K562 (cell line): ENCODE measurements around the gene CRELD2. TPM values are rescaled to one million over a fixed set of nuclear protein-coding genes. Genes with fewer than 3 reads are reported as not detected.

Experiments used
- ATAC-seq: fragments of 200-7000 bp; cut with Tn5 transposase; 3 replicates; pipeline ENCODE4 v1.9.1; 2020; ENCODE audit warnings: moderate library complexity
- BruUV-seq: library from RNA; stranded (reverse); fragments of 400-500 nt; replicated peaks from 2 replicates; lab custom pipeline; 2021; lab: Mats Ljungman, UMichigan
- CTCF ChIA-PET: fragments of 300-600 bp; formaldehyde crosslinking; extraction: SDS; loops from one replicate; lab custom pipeline; 2021; ENCODE audit warnings: low intra/inter-chr PET ratio; lab: Yijun Ruan, JAX
- POLR2A ChIA-PET: fragments of 300-600, 350-650 bp; sonication (Branson Sonifier 250); formaldehyde crosslinking; extraction: SDS; loops from one replicate; lab custom pipeline; 2021; ENCODE audit warnings: antibody characterized with exemption, inconsistent platforms; lab: Yijun Ruan, JAX
- DNase-seq, 4 experiments: peaks; one replicate each; pipeline versions ENCODE4 v3.0.0 to v3.0.0-alpha.2; 2011 to 2018; ENCODE audit warnings: low spot score in 3 of 4, mixed read lengths in 3 of 4; ENCODE audit errors: extremely low read depth in 1 of 4
- FAIRE-seq: peaks from 2 replicates; lab custom pipeline; 2011; peaks lifted over from hg19 to GRCh38; lab: Jason Lieb, UNC
- H2AFZ ChIP-seq: 2 replicates; pipeline ENCODE4 v1.6.0; 2011; ENCODE audit warnings: low read depth, low read length, control low read depth, inconsistent platforms
- H3K27ac ChIP-seq: fragments of 200-600 bp; 3 replicates; pipeline ENCODE4 v1.8.0; 2011; ENCODE audit warnings: low read depth, mild to moderate bottlenecking, control low read depth, inconsistent platforms, low read length, moderate library complexity, mixed read lengths; ENCODE audit errors: extremely low read depth
- H3K27me3 ChIP-seq, 2 experiments: fragments of 300-600 bp in 1 of 2; 2 replicates in 1 of 2; 3 replicates in 1 of 2; pipeline versions ENCODE4 v1.6.0 to v1.8.0; 2011; ENCODE audit warnings: inconsistent platforms in 2 of 2, low read length in 2 of 2, mild to moderate bottlenecking in 1 of 2, mixed read lengths in 1 of 2, moderate library complexity in 1 of 2; ENCODE audit not compliant: control insufficient read depth in 2 of 2, insufficient read depth in 2 of 2
- H3K36me3 ChIP-seq: fragments of 300-600 bp; 3 replicates; pipeline ENCODE4 v1.8.0; 2011; ENCODE audit warnings: mild to moderate bottlenecking, low read length, inconsistent platforms; ENCODE audit not compliant: control insufficient read depth, insufficient read depth
- H3K4me1 ChIP-seq, 2 experiments: fragments of 200-600 bp in 1 of 2; replicated peaks in 1 of 2; 2 replicates in 1 of 2; 3 replicates in 1 of 2; pipeline versions ENCODE4 v1.5.1 to v1.8.0; 2011; ENCODE audit warnings: inconsistent platforms in 2 of 2, low read length in 2 of 2, mild to moderate bottlenecking in 1 of 2, mixed read lengths in 1 of 2, moderate library complexity in 1 of 2; ENCODE audit not compliant: control insufficient read depth in 2 of 2, insufficient read depth in 2 of 2
- H3K4me2 ChIP-seq: 2 replicates; pipeline ENCODE4 v1.6.1; 2011; ENCODE audit warnings: low read length, control low read depth, inconsistent platforms, mixed read lengths; ENCODE audit not compliant: insufficient read depth
- H3K4me3 ChIP-seq: fragments of 200-600 bp; sonication (generic), shearing (Covaris generic); 2 replicates; pipeline ENCODE4 v1.5.1; 2016; ENCODE audit warnings: control low read depth, inconsistent platforms
- H3K79me2 ChIP-seq: fragments of 200-600 bp; 3 replicates; pipeline ENCODE4 v1.8.0; 2011; ENCODE audit warnings: low read length, inconsistent platforms; ENCODE audit not compliant: control insufficient read depth, insufficient read depth
- H3K9ac ChIP-seq, 2 experiments: 2 replicates each; pipeline versions ENCODE4 v1.6.0 to v1.6.1; 2011; ENCODE audit warnings: low read depth in 2 of 2, low read length in 2 of 2, control low read depth in 1 of 2, inconsistent platforms in 1 of 2, mild to moderate bottlenecking in 1 of 2, mixed read lengths in 1 of 2; ENCODE audit not compliant: insufficient read depth in 1 of 2
- H3K9me1 ChIP-seq: one replicate; pipeline ENCODE4 v1.6.0; 2011; ENCODE audit warnings: inconsistent platforms, mild to moderate bottlenecking, low read length, moderate library complexity; ENCODE audit not compliant: control insufficient read depth, insufficient read depth
- H3K9me3 ChIP-seq: replicated peaks from 2 replicates; pipeline ENCODE4 v1.5.1; 2011; ENCODE audit warnings: low read depth, low read length, inconsistent platforms; ENCODE audit not compliant: control insufficient read depth, insufficient read depth
- H4K20me1 ChIP-seq: replicated peaks from 2 replicates; pipeline ENCODE4 v1.6.1; 2011; ENCODE audit warnings: low read length, inconsistent platforms, mixed read lengths; ENCODE audit not compliant: control insufficient read depth, insufficient read depth
- POLR2G ChIP-seq: fragments of 200-400 bp; formaldehyde crosslinking; IDR thresholded peaks from 2 replicates; pipeline ENCODE4 v1.6.1; 2017; ENCODE audit warnings: low read depth, mild to moderate bottlenecking, antibody characterized with exemption, low read length, moderate library complexity
- USF1 ChIP-seq: sonication (generic); formaldehyde crosslinking; IDR thresholded peaks from 2 replicates; pipeline ENCODE4 v1.9.0; 2022; ENCODE audit warnings: mild to moderate bottlenecking, missing genetic modification reagents
- WGBS: fragments of 100-300 bp; shearing (Covaris generic); methylation state at CpG from one replicate; pipeline ENCODE4 v1.1.6; 2016; ENCODE audit warnings: low coverage, mixed read lengths; ENCODE audit not compliant: insufficient coverage; ENCODE audit errors: missing lambda C conversion rate; 5-methylcytosine and 5-hydroxymethylcytosine counted together
- in situ Hi-C: fragments of 300-500 bp; cut with MboI; formaldehyde crosslinking; loops from 4 replicates; pipeline ENCODE4 v1.15.0; 2018; ENCODE audit warnings: inconsistent platforms, mixed read lengths
- intact Hi-C: fragments of 100-400 bp; cut with micrococcal nuclease; formaldehyde crosslinking; loops from 2 replicates; pipeline ENCODE4 v1.14.2; 2022
- polyA plus RNA-seq, 8 experiments: library from polyadenylated mRNA; depleted of rRNA in 4 of 8; stranded (reverse) in 5 of 8; unstranded in 3 of 8; fragments of >200 nt; fragmentation: Nextera tagmentation in 2 of 8; fragmentation: Illumina TruSeq in 1 of 8; extraction: Ambion mirVana in 2 of 8; extraction: Trizol in 1 of 8; gene quantifications; 2 replicates each; pipeline versions ENCODE4 v1.2.1 to v1.2.3, GENCODE V29; 2011 to 2014; ENCODE audit warnings: inconsistent platforms in 1 of 8, missing spikeins in 1 of 8
- total RNA-seq, 7 experiments: library from RNA; depleted of rRNA in 6 of 7; stranded (reverse); fragments of >200 nt in 6 of 7; fragmentation: Illumina TruSeq in 2 of 7; extraction: Trizol in 2 of 7; gene quantifications; 2 replicates each; pipeline versions ENCODE4 v1.2.1 to v1.2.3, GENCODE V29; 2011 to 2021; ENCODE audit warnings: low replicate concordance in 1 of 7

Gene CRELD2
- total and polyA plus RNA-seq, 9 of the 15 experiments (the other 6 are each of a cell fraction or from before 2014, with no cell fraction given): 0.96 to 25.3 (median 8.8) TPM

GRCh38 chr22:49968831-49969661 is 50.6 kb downstream of the CRELD2 start:
- BruUV-seq: no TSS peak
- H3K27me3 ChIP-seq: no peaks in the 10 kb centered on the region
- no peaks in the 10 kb centered on the region for H4K20me1 ChIP-seq
- H3K9me1 ChIP-seq: peaks cover 4% of the 10 kb centered on the region
- no peaks in the 10 kb centered on the region for H3K9me3 ChIP-seq
- peaks cover 11% of the 10 kb centered on the region; the same call in 1 of the 3 replicates for H3K36me3 ChIP-seq
- H3K9ac ChIP-seq: peak overlapping the region in 1 of 2 experiments; percentile 64; a peak in 2 of 4 replicates
- ChIA-PET CTCF (no interaction called here), POLR2A (interaction anchor here (0.6 to 0.9 kb wide), 2 partner anchors 27 to 218 kb away, joined by 3 read pairs; no protein-coding TSS in a partner anchor)
- ATAC-seq: no peak
- peaks cover 8% of the 10 kb centered on the region for H3K79me2 ChIP-seq
- H3K4me2 ChIP-seq: no peak overlapping the region
- H3K4me3 ChIP-seq: no peak overlapping the region
- in situ Hi-C loops: no loop called here
- intact Hi-C loops: no loop called here
- 89% methylated on average over 14 of the region's 16 CpGs for WGBS
- no peak for FAIRE-seq
- peak; percentile 49 for TF ChIP-seq POLR2G
- no peak for TF ChIP-seq USF1 (CRISPR knock-in tag)
- TF ChIP-seq, all 486 proteins: peak for 1
- Histone ChIP-seq H3K4me1 (peaks cover 21 to 95% of the 10 kb centered on the region in 2 experiments), H3K27ac (no peak overlapping the region), H2AFZ (no peak overlapping the region)
- DNase-seq: no peak
